Memory B cell (primary cell): Measurements from ENCODE around the gene FAM72C.
"Not testable (repeated sequence)": the region's sequence is repeated elsewhere in the genome, so short reads cannot be mapped to it uniquely, and the experiment has no call there.

Experiments used
- ATAC-seq: fragments of 150-1000 bp; cut with Tn5 transposase; 2 replicates; pipeline ENCODE4 v1.10.0; 2021; ENCODE audit warnings: low read depth, mild to moderate bottlenecking, moderate library complexity
- DNase-seq, 2 donors: peaks; one replicate each; pipeline ENCODE4 v3.0.0; 2022; ENCODE audit warnings: low spot score in 2 of 2
- H3K27ac Mint-ChIP-seq: one replicate; pipeline ENCODE4 v1.8.0; 2022; ENCODE audit warnings: mild to moderate bottlenecking, moderate library complexity, mixed read lengths
- H3K27me3 Mint-ChIP-seq: one replicate; pipeline ENCODE4 v1.8.0; 2022; ENCODE audit warnings: mixed read lengths
- H3K36me3 Mint-ChIP-seq: one replicate; pipeline ENCODE4 v1.8.0; 2022; ENCODE audit warnings: mild to moderate bottlenecking, mixed read lengths
- H3K4me1 Mint-ChIP-seq: one replicate; pipeline ENCODE4 v1.8.0; 2022; ENCODE audit warnings: mixed read lengths
- H3K4me3 Mint-ChIP-seq: one replicate; pipeline ENCODE4 v1.8.0; 2022; ENCODE audit warnings: mild to moderate bottlenecking, moderate library complexity, mixed read lengths
- H3K9me3 Mint-ChIP-seq: one replicate; pipeline ENCODE4 v1.8.0; 2022; ENCODE audit warnings: mixed read lengths

The FAM72C gene

GRCh38 chr1:143993301-143993907 is 21.6 kb upstream of the FAM72C start:
- not testable (repeated sequence) for H3K27ac Mint-ChIP-seq, H3K4me1 Mint-ChIP-seq, H3K27me3 Mint-ChIP-seq, H3K36me3 Mint-ChIP-seq, ATAC-seq, H3K9me3 Mint-ChIP-seq, DNase-seq, H3K4me3 Mint-ChIP-seq

DNA sequence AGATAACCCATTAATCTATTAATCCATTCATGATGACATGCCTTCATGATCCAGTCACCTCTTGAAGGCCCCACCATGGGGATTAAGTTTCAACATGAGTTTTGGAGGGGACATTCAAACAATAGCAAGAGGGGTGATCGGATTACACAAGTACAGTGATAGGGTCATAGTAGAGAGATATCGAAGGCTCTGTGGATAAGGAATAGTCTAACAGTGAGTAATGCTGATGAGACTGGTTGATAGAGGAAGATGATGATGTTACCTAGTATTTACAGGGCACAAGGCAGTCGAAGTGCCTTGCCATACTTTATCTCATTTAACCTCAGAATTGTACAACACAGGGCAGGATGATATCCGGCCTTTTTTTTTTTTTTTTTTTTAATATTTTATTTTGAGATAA is 18.9 kb upstream of the FAM72C start:
- ATAC-seq, H3K27me3 Mint-ChIP-seq, H3K36me3 Mint-ChIP-seq, H3K4me3 Mint-ChIP-seq, H3K9me3 Mint-ChIP-seq, H3K27ac Mint-ChIP-seq, H3K4me1 Mint-ChIP-seq, DNase-seq: not testable (repeated sequence)

DNA sequence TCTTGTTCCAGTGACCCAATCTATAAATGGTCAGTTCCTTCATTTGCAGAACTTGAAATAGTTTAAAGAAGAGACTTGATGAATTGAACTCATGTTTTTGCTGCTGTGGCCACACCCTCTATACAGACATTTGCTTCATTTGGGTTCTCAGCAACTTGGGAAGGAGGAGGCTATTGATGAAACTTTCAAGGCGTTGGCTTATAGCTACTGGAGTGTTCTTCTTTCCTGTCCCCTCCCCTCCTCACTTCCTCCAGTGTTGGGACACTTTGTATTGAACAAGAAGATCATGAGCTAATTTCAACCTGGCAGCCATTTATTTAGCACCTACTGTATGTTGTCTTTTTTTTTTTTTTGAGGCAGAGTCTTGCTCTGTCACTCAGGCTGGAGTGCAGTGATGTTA is 17.9 kb upstream of the FAM72C start:
- DNase-seq, H3K4me3 Mint-ChIP-seq, H3K36me3 Mint-ChIP-seq, H3K27me3 Mint-ChIP-seq, ATAC-seq, H3K4me1 Mint-ChIP-seq, H3K27ac Mint-ChIP-seq, H3K9me3 Mint-ChIP-seq: not testable (repeated sequence)

DNA sequence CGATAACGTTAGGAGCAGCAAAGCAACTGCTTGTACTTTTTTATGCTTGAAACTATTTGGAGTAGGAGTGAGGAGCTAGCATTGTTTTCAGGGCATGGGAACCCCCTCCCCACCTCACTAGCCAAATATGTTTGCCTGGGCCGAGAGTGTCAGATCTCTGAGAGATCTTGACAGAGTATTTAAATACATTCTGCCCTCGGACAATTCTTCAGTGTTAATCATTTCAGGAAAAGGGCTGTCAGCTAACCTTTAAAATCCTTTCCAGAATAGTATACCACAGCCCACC is 17.6 kb upstream of the FAM72C start:
- not testable (repeated sequence) for H3K4me3 Mint-ChIP-seq, H3K36me3 Mint-ChIP-seq, H3K9me3 Mint-ChIP-seq, H3K4me1 Mint-ChIP-seq, ATAC-seq, H3K27me3 Mint-ChIP-seq, DNase-seq, H3K27ac Mint-ChIP-seq

GRCh38 chr1:143988602-143989426 is 17.0 kb upstream of the FAM72C start:
- DNase-seq, H3K27me3 Mint-ChIP-seq, H3K4me3 Mint-ChIP-seq, H3K27ac Mint-ChIP-seq, H3K36me3 Mint-ChIP-seq, H3K4me1 Mint-ChIP-seq, ATAC-seq, H3K9me3 Mint-ChIP-seq: not testable (repeated sequence)

- not testable (repeated sequence) for H3K4me1 Mint-ChIP-seq, H3K27me3 Mint-ChIP-seq, H3K36me3 Mint-ChIP-seq, H3K9me3 Mint-ChIP-seq, H3K4me3 Mint-ChIP-seq, H3K27ac Mint-ChIP-seq, DNase-seq
- ATAC-seq, result peak; percentile 58
Observed at GRCh38 chr1:143987868-143988267, 16.1 kb upstream of the FAM72C start.

DNA sequence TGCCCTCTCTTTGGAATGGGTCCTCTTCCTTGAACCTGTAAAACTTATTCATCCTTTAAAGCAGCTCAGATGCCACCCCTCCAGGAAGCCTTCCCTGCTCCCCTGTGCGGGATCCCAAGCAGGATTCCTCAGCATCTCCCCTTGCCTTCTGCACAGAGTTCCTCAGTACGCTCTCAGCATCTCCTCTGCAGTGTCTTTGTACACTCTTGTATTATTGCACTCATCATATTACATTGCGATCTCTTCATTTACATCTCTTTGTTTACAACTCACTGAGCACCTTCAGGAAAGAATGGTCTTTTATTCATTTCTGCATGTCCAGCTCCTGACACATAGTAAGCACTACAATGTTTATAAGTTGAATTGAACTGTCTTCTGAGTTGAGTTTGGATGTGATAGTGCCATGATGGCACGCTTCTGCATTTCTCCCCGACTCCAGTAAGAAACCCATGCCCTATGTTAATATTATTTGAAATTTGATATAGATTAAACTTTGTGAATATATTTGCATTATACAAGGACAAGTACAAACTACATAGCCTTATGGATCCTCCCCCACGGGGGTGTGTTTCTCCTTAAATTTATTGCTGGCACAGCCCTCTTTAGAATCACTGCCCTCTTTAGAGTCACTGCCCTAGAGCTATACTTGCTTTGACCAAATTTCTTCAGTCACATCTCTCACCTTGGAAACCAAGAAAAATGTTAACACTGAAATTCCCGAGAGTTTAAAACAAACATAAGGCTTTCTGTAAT is 13.1 kb upstream of the FAM72C start:
- H3K4me1 Mint-ChIP-seq, H3K27ac Mint-ChIP-seq, H3K36me3 Mint-ChIP-seq, H3K4me3 Mint-ChIP-seq, ATAC-seq, DNase-seq, H3K9me3 Mint-ChIP-seq, H3K27me3 Mint-ChIP-seq: not testable (repeated sequence)

GRCh38 chr1:143974416-143974815 is 2.6 kb upstream of the FAM72C start:
- not testable (repeated sequence) for H3K27ac Mint-ChIP-seq, H3K4me1 Mint-ChIP-seq, DNase-seq, H3K36me3 Mint-ChIP-seq, H3K27me3 Mint-ChIP-seq, ATAC-seq, H3K9me3 Mint-ChIP-seq
- H3K4me3 Mint-ChIP-seq, result peak overlapping the region; percentile 72

- peak overlapping the region; percentile 95 for H3K4me3 Mint-ChIP-seq
- not testable (repeated sequence) for H3K27me3 Mint-ChIP-seq, H3K9me3 Mint-ChIP-seq, H3K36me3 Mint-ChIP-seq, H3K27ac Mint-ChIP-seq, H3K4me1 Mint-ChIP-seq, ATAC-seq
- peak in 1 of 2 donors; percentile 12 for DNase-seq
Observed at GRCh38 chr1:143973876-143974414, 2.2 kb upstream of the FAM72C start.

DNA sequence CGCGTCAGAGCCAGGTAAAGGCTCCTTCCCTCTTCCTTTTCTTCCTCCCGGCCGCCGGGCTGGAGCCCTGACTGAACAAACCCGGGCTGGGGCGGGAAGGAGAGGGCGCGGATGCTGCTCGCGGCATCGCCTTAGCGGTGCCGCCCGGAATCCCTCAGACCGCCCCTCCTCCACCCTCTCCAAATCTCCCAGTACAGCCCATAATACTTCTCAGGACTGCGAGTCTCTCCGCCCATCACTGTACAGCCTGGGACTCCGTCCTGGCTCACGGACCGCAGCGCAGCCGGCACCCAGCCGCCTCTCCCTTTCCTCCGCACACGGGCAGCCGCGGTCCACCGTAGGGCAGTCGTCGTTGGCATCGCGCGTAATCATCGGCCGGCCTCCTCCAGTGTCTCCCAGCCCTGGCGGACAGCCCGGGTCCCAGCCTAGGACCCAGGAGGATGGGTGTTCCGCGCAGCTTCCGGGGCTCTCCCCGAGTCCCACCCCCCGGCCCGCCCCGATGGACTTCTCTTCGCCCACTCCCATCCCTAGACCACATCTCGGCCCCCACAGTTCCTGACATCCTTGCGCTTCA is 1.1 kb upstream of the FAM72C start:
- ATAC-seq, result peak; percentile 5
- not testable (repeated sequence) for H3K9me3 Mint-ChIP-seq, H3K27ac Mint-ChIP-seq, H3K36me3 Mint-ChIP-seq, H3K4me1 Mint-ChIP-seq, DNase-seq, H3K4me3 Mint-ChIP-seq, H3K27me3 Mint-ChIP-seq

DNA sequence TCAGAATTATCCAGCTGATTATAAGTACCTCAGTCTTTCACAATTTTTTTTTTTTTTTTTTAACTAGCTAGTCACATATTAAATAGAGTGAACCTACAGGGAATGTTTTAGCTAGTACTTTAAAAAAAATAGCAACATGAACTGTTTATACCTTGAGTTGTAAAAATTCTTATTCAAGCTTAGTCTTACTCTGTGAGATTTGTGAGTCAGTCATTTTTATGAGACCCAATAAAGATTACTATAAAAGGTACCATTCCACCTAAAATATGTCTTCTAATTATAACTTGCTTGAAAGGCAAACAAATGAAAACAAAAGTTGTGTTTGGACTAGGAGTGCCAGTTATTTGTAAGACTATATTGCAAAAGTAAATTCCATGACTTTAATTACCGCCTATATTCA is 5.9 kb downstream of the FAM72C start:
- not testable (repeated sequence) for H3K27ac Mint-ChIP-seq, H3K9me3 Mint-ChIP-seq, H3K36me3 Mint-ChIP-seq, ATAC-seq, H3K27me3 Mint-ChIP-seq, H3K4me1 Mint-ChIP-seq, DNase-seq, H3K4me3 Mint-ChIP-seq

GRCh38 chr1:143964294-143964693 is 7.5 kb downstream of the FAM72C start:
- H3K27me3 Mint-ChIP-seq, H3K9me3 Mint-ChIP-seq, H3K36me3 Mint-ChIP-seq, H3K4me3 Mint-ChIP-seq, ATAC-seq, H3K27ac Mint-ChIP-seq, DNase-seq, H3K4me1 Mint-ChIP-seq: not testable (repeated sequence)

GRCh38 chr1:143955930-143956329 is 15.9 kb downstream of the FAM72C start:
- not testable (repeated sequence) for H3K4me1 Mint-ChIP-seq, H3K9me3 Mint-ChIP-seq, ATAC-seq, H3K27ac Mint-ChIP-seq, DNase-seq, H3K36me3 Mint-ChIP-seq, H3K27me3 Mint-ChIP-seq, H3K4me3 Mint-ChIP-seq

GRCh38 chr1:143952913-143953312 is 18.9 kb downstream of the FAM72C start:
- not testable (repeated sequence) for H3K4me1 Mint-ChIP-seq, H3K27ac Mint-ChIP-seq, H3K9me3 Mint-ChIP-seq, H3K27me3 Mint-ChIP-seq, DNase-seq, H3K4me3 Mint-ChIP-seq, H3K36me3 Mint-ChIP-seq, ATAC-seq
